Astrocyte (in vitro differentiated cells and primary cell): Measurements from ENCODE around the gene OBI1.

ENCODE experiments used
- CTCF ChIP-seq: IDR thresholded peaks from 2 replicates; pipeline ENCODE4 v1.5.1; 2011; ENCODE audit warnings: low read depth, mild to moderate bottlenecking, inconsistent platforms, low read length, moderate library complexity; ENCODE audit not compliant: insufficient read depth
- EZH2 ChIP-seq: IDR thresholded peaks from 2 replicates; pipeline ENCODE4 v1.6.1; 2012; ENCODE audit warnings: mild to moderate bottlenecking, low read length, inconsistent platforms; ENCODE audit not compliant: insufficient read depth

- TF ChIP-seq EZH2: no peak
- no peak for TF ChIP-seq CTCF
Measured at GRCh38 chr13:78606471-78607408, 52.2 kb downstream of the OBI1 start.
